C4-2B (cell line): ENCODE measurements around the gene SUPV3L1.

Experiments
- CTCF ChIP-seq: fragments of 450-650 bp; conservative IDR thresholded peaks from 2 replicates; pipeline ENCODE4 v1.5.1; 2017; ENCODE audit warnings: mild to moderate bottlenecking
- ZFX ChIP-seq: fragments of 450-650 bp; IDR thresholded peaks from 2 replicates; pipeline ENCODE4 v1.6.1; 2017

- TF ChIP-seq CTCF (no peak), ZFX (no peak)
These were observed 40.1 kb upstream of the SUPV3L1 start for GRCh38 chr10:69139961-69140360.
